Neural crest cell (in vitro differentiated cells): Measurements from ENCODE around the gene UBAP2. TPM values are rescaled to one million over a fixed set of nuclear protein-coding genes. Genes with fewer than 3 reads are reported as not detected.
"Not testable (repeated sequence)": the region's sequence is repeated elsewhere in the genome, so short reads cannot be mapped to it uniquely, and the experiment has no call there.

Experiments
- DNase-seq: peaks from one replicate; pipeline ENCODE4 v3.0.0; 2021; ENCODE audit warnings: low read depth, mixed read lengths, low spot score
- H3K27ac Mint-ChIP-seq: one replicate; pipeline ENCODE4 v1.8.0; 2021; ENCODE audit warnings: mild to moderate bottlenecking, mixed read lengths; ENCODE audit not compliant: unreplicated experiment
- H3K27me3 Mint-ChIP-seq: 2 replicates; pipeline ENCODE4 v1.8.0; 2021; ENCODE audit warnings: low read depth, mild to moderate bottlenecking, mixed read lengths
- H3K36me3 Mint-ChIP-seq: 2 replicates; pipeline ENCODE4 v1.8.0; 2021; ENCODE audit warnings: low read depth, mild to moderate bottlenecking, mixed read lengths
- H3K4me1 Mint-ChIP-seq: 2 replicates; pipeline ENCODE4 v1.8.0; 2021; ENCODE audit warnings: mixed read lengths
- H3K4me3 Mint-ChIP-seq: one replicate; pipeline ENCODE4 v1.8.0; 2021; ENCODE audit warnings: mild to moderate bottlenecking, mixed read lengths
- H3K9me3 Mint-ChIP-seq: 2 replicates; pipeline ENCODE4 v1.8.0; 2021; ENCODE audit warnings: mixed read lengths
- total RNA-seq: library from RNA; stranded (reverse); gene quantifications from 2 replicates; pipeline ENCODE4 v1.2.1, GENCODE V29; 2021
- TF ChIP-seq, protein P1 (sequence below): fragments of 200-600 bp; sonication (generic); conservative IDR thresholded peaks from 2 replicates; pipeline ENCODE4 v1.5.0; 2021; ENCODE audit warnings: antibody characterized with exemption, mild to moderate bottlenecking

The UBAP2 gene
- total RNA-seq, 1 donor from 2014 or later, result 62.7 TPM

DNA sequence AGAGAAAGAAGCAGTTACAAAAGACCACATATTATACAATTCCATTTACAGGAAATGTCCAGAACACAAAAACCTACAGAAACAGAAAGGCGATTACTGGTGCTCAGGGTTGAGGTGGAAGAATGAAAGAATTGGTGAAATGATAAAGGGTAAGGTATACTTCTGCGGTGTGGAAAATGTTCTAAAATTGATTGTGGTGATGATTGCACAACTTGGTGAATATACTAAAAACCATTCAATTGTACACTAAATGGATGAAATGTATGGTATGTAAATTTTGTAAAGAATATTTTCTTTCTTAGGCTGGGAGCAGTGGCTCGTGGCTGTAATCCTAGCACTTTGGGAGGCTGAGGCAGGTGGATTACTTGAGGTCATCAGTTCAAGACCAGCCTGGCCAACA is 72.3 kb downstream of the UBAP2 start:
- no peaks in the 10 kb centered on the region for H3K27me3 Mint-ChIP-seq
- DNase-seq, result no peak
- H3K36me3 Mint-ChIP-seq, result peaks cover 12% of the 10 kb centered on the region
- H3K27ac Mint-ChIP-seq, result no peak overlapping the region
- H3K4me1 Mint-ChIP-seq, result no peaks in the 10 kb centered on the region
- TF ChIP-seq, protein P1, sequence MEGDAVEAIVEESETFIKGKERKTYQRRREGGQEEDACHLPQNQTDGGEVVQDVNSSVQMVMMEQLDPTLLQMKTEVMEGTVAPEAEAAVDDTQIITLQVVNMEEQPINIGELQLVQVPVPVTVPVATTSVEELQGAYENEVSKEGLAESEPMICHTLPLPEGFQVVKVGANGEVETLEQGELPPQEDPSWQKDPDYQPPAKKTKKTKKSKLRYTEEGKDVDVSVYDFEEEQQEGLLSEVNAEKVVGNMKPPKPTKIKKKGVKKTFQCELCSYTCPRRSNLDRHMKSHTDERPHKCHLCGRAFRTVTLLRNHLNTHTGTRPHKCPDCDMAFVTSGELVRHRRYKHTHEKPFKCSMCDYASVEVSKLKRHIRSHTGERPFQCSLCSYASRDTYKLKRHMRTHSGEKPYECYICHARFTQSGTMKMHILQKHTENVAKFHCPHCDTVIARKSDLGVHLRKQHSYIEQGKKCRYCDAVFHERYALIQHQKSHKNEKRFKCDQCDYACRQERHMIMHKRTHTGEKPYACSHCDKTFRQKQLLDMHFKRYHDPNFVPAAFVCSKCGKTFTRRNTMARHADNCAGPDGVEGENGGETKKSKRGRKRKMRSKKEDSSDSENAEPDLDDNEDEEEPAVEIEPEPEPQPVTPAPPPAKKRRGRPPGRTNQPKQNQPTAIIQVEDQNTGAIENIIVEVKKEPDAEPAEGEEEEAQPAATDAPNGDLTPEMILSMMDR, result no peak
- H3K9me3 Mint-ChIP-seq, result no peaks in the 10 kb centered on the region
- no peak overlapping the region for H3K4me3 Mint-ChIP-seq

DNA sequence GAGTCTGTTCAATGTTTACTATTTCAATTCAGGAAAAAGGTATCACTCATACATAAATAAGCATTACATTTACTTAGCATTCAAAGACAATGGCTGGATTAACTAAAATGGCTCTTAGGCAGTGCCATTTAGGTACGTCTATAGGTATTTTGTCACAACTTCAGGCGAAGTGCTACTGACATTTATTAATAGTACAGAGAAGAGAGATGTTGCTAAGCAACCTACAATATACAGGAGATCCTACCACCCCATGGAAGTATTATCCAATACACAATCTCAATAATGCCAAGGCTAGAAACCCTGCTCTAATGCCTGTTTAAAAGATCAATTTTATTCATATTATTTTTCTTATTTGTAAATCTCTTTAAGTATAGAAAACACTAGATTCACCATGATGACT is 76.0 kb downstream of the UBAP2 start:
- Mint-ChIP-seq H3K9me3 (no peaks in the 10 kb centered on the region), H3K4me3 (no peak overlapping the region), H3K27ac (no peak overlapping the region), H3K36me3 (peaks cover 18% of the 10 kb centered on the region), H3K27me3 (no peaks in the 10 kb centered on the region), H3K4me1 (no peaks in the 10 kb centered on the region)
- TF ChIP-seq, protein P1, result no peak
- no peak for DNase-seq

DNA sequence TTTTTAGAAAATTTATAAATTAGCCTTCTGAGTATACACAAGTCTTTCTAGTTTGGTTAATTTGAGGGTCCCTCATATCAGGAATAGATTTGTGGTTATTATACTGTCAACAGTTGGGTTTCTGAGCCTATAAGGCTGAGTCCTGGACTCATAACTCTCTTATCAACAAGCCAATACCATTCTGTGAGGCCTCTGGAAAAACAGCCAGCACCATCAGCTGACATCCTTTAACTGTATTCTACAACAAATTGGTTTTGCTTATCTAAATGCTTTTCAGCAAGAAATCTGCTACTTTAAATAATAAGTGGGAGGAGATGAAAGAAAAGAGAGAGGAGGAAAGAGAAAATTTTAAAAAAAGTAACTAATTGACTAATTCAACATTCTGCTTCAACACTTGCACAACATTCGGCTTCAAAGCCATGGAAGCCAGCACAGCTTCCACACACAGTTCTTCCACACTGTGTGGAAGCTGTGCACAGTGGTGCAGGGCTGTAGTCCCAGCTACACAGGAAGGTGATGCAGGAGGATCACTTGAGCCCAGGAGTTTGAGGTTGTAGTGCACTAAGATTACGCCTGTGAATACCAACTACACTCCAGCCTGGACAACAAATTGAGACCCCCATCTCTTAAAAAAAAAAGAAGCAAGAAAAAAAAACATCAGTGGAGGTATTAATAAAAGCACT is 84.5 kb downstream of the UBAP2 start:
- no peaks in the 10 kb centered on the region for H3K9me3 Mint-ChIP-seq
- TF ChIP-seq, protein P1, result no peak
- no peaks in the 10 kb centered on the region for H3K27me3 Mint-ChIP-seq
- H3K36me3 Mint-ChIP-seq, result peaks cover 9% of the 10 kb centered on the region
- no peak overlapping the region for H3K4me3 Mint-ChIP-seq
- H3K4me1 Mint-ChIP-seq, result no peaks in the 10 kb centered on the region
- no peak overlapping the region for H3K27ac Mint-ChIP-seq
- no peak for DNase-seq

DNA sequence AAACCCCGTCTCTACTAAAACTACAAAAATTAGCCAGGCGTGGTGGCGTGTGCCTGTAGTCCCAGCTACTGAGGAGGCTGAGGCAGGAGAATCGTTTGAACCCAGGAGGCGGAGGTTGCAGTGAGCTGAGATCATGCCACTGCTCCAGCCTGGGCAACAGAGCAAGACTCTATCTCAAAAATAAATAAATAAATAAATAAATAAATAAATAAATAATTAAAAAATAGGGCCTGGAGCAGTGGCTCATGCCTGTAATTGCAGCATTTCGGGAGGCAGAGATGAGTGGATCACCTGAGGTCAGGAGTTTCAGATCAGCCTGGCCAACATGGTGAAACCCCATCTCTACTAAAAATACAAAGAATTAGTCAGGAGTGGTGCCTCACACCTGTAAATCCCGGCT is 86.2 kb downstream of the UBAP2 start:
- not testable (repeated sequence) for H3K27ac Mint-ChIP-seq, H3K27me3 Mint-ChIP-seq, H3K36me3 Mint-ChIP-seq, H3K4me1 Mint-ChIP-seq, H3K9me3 Mint-ChIP-seq, H3K4me3 Mint-ChIP-seq, DNase-seq

DNA sequence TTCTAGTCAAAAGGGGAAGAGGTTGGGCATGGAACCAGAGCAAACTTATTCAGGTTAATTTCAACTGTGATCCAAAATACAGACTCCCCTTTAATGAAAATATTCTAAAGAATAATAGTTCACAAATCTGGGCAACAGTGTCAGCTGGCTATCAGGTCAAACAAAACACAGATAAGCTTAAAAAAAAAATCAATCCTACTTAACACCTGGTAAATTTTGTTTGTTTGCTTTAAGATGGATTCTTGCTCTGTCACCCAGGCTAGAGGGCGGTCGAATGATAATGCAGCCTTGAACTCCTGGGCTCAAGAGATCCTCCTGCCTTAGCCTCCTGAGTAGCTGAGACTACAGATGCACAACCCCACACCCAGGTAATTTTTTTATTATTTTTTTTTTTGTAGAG is 89.0 kb downstream of the UBAP2 start:
- Mint-ChIP-seq H3K9me3 (no peaks in the 10 kb centered on the region), H3K4me1 (no peaks in the 10 kb centered on the region), H3K4me3 (no peak overlapping the region), H3K27me3 (no peaks in the 10 kb centered on the region), H3K27ac (no peak overlapping the region), H3K36me3 (peaks cover 12% of the 10 kb centered on the region)
- no peak for DNase-seq
- TF ChIP-seq, protein P1, result no peak

DNA sequence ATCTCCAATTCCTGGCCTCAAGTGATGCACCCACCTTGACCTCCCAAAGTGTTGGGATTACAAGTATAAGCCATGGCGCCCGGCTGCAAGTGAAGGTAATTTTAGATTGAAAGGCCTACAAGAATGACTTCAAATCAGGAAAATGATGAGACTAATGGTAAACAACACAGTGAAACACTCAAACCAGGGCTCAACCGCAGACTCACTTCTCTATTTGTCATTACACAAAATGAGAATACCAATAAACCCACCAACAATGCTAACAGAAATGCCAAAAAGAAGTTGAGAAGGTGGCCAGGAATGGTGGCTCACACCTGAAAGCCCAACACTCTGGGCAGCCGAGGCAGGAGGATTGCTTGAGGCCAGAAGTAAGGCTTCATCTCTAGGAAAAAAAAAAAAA is 92.1 kb downstream of the UBAP2 start:
- H3K27ac Mint-ChIP-seq, result no peak overlapping the region
- TF ChIP-seq, protein P1, result no peak
- peaks cover 11% of the 10 kb centered on the region for H3K36me3 Mint-ChIP-seq
- no peaks in the 10 kb centered on the region for H3K4me1 Mint-ChIP-seq
- no peaks in the 10 kb centered on the region for H3K27me3 Mint-ChIP-seq
- no peak overlapping the region for H3K4me3 Mint-ChIP-seq
- no peaks in the 10 kb centered on the region for H3K9me3 Mint-ChIP-seq
- no peak for DNase-seq
